GM23338 (cell line): ENCODE measurements around the gene HVCN1. TPM values are rescaled to one million over a fixed set of nuclear protein-coding genes. Genes with fewer than 3 reads are reported as not detected.
"Not testable (repeated sequence)": the region's sequence is repeated elsewhere in the genome, so short reads cannot be mapped to it uniquely, and the experiment has no call there.

Source experiments
- ATAC-seq: fragments of 200-7000 bp; cut with Tn5 transposase; 3 replicates; pipeline ENCODE4 v1.9.1; 2020
- DNase-seq: peaks from one replicate; pipeline ENCODE4 v3.0.0-alpha.2; 2015; ENCODE audit warnings: low spot score
- H2AFZ ChIP-seq: fragments of 200-600 bp; sonication (generic); 2 replicates; pipeline ENCODE4 v1.8.0; 2016; ENCODE audit warnings: antibody characterized with exemption, mild to moderate bottlenecking, moderate library complexity
- H3F3A ChIP-seq: fragments of 200-600 bp; sonication (generic); replicated peaks from 2 replicates; pipeline ENCODE4 v1.8.0; 2017; ENCODE audit warnings: antibody characterized with exemption, mixed run types, low read depth
- H3K27ac ChIP-seq: fragments of 200-600 bp; sonication (generic); 2 replicates; pipeline ENCODE4 v1.6.1; 2016; ENCODE audit warnings: low read depth
- H3K27me3 ChIP-seq: fragments of 200-600 bp; sonication (generic); 2 replicates; pipeline ENCODE4 v1.8.0; 2016; ENCODE audit warnings: mild to moderate bottlenecking, mixed run types, moderate library complexity; ENCODE audit not compliant: insufficient read depth
- H3K36me3 ChIP-seq: fragments of 200-600 bp; sonication (generic); 2 replicates; pipeline ENCODE4 v1.8.0; 2016; ENCODE audit warnings: mild to moderate bottlenecking; ENCODE audit not compliant: insufficient read depth
- H3K4me1 ChIP-seq: fragments of 200-600 bp; sonication (generic); 2 replicates; pipeline ENCODE4 v1.8.0; 2016; ENCODE audit warnings: mild to moderate bottlenecking, moderate library complexity; ENCODE audit not compliant: insufficient read depth
- H3K4me2 ChIP-seq: fragments of 200-600 bp; sonication (generic); 2 replicates; pipeline ENCODE4 v1.7.1; 2017; ENCODE audit warnings: mixed run types
- H3K4me3 ChIP-seq: fragments of 200-600 bp; sonication (generic); 2 replicates; pipeline ENCODE4 v1.6.1; 2016; ENCODE audit warnings: mixed run types
- H3K79me2 ChIP-seq: fragments of 200-600 bp; sonication (generic); replicated peaks from 2 replicates; pipeline ENCODE4 v1.8.0; 2017; ENCODE audit warnings: mild to moderate bottlenecking; ENCODE audit not compliant: insufficient read depth
- H3K9me2 ChIP-seq: fragments of 200-600 bp; sonication (generic); 2 replicates; pipeline ENCODE4 v1.8.0; 2017; ENCODE audit not compliant: insufficient read depth
- H4K20me1 ChIP-seq: fragments of 200-600 bp; sonication (generic); replicated peaks from 2 replicates; pipeline ENCODE4 v1.8.0; 2017; ENCODE audit warnings: mild to moderate bottlenecking; ENCODE audit not compliant: insufficient read depth
- H3K27ac Mint-ChIP-seq: 2 replicates; pipeline ENCODE4 v1.8.0; 2020; ENCODE audit warnings: inconsistent platforms, mild to moderate bottlenecking, moderate library complexity, mixed read lengths
- H3K27me3 Mint-ChIP-seq: 3 replicates; pipeline ENCODE4 v1.8.0; 2022; ENCODE audit warnings: low read depth, mild to moderate bottlenecking, moderate library complexity, mixed read lengths, inconsistent platforms; ENCODE audit not compliant: insufficient read depth, poor library complexity
- H3K36me3 Mint-ChIP-seq: 3 replicates; pipeline ENCODE4 v1.8.0; 2021; ENCODE audit warnings: low read depth, mild to moderate bottlenecking, inconsistent platforms, moderate library complexity, mixed read lengths
- H3K4me1 Mint-ChIP-seq: 3 replicates; pipeline ENCODE4 v1.8.0; 2020; ENCODE audit warnings: mild to moderate bottlenecking, inconsistent platforms, mixed read lengths
- H3K4me3 Mint-ChIP-seq: 3 replicates; pipeline ENCODE4 v1.8.0; 2021; ENCODE audit warnings: moderate library complexity, mild to moderate bottlenecking, inconsistent platforms, mixed read lengths
- H3K9me3 Mint-ChIP-seq: 3 replicates; pipeline ENCODE4 v1.8.0; 2020; ENCODE audit warnings: moderate library complexity, mild to moderate bottlenecking, inconsistent platforms, mixed read lengths
- CTCF ChIP-seq, 2 experiments: fragments of 200-600 bp in 1 of 2; sonication (generic) in 1 of 2; conservative IDR thresholded peaks; 2 replicates each; pipeline versions ENCODE4 v1.5.1 to v1.6.1; 2016 to 2017; ENCODE audit warnings: antibody characterized with exemption in 2 of 2, low read depth in 2 of 2, mild to moderate bottlenecking in 2 of 2, moderate library complexity in 1 of 2
- ETS1 ChIP-seq: IDR thresholded peaks from 2 replicates; pipeline ENCODE4 v1.6.1; 2016; ENCODE audit warnings: antibody characterized with exemption
- JUNB ChIP-seq: IDR thresholded peaks from one replicate; pipeline ENCODE4 v1.6.1; 2016; ENCODE audit warnings: antibody characterized with exemption; ENCODE audit not compliant: unreplicated experiment
- NANOG ChIP-seq: IDR thresholded peaks from 2 replicates; pipeline ENCODE4 v1.6.1; 2016; ENCODE audit warnings: antibody characterized with exemption, borderline replicate concordance
- POLR2AphosphoS5 ChIP-seq: IDR thresholded peaks from 2 replicates; pipeline ENCODE4 v1.6.1; 2016; ENCODE audit warnings: antibody characterized with exemption, low read depth
- REST ChIP-seq: IDR thresholded peaks from one replicate; pipeline ENCODE4 v1.6.1; 2018; ENCODE audit warnings: antibody characterized with exemption; ENCODE audit not compliant: unreplicated experiment
- ZNF331 ChIP-seq: fragments of 250-450 bp; sonication (Bioruptor Pico); IDR thresholded peaks from 2 replicates; pipeline ENCODE4 v1.5.0; 2020; ENCODE audit warnings: low read depth, mild to moderate bottlenecking, moderate library complexity
- ZNF462 ChIP-seq: fragments of 250-450 bp; sonication (Bioruptor Pico); IDR thresholded peaks from 2 replicates; pipeline ENCODE4 v1.5.0; 2020; ENCODE audit warnings: mild to moderate bottlenecking, moderate library complexity
- polyA plus RNA-seq: library from polyadenylated mRNA; unstranded; fragments of >200 nt; fragmentation: Nextera tagmentation; extraction: Ambion mirVana; gene quantifications from 2 replicates; pipeline ENCODE4 v1.2.1, GENCODE V29; 2016
- total RNA-seq: library from RNA; depleted of rRNA; stranded (reverse); fragments of >200 nt; shearing (Covaris generic); gene quantifications from 2 replicates; pipeline ENCODE4 v1.2.3, GENCODE V29; 2014

HVCN1 gene
- total and polyA plus RNA-seq, 2 experiments from 2014 or later: 10.4 to 10.7 TPM

- Histone ChIP-seq H3K36me3 (peaks cover 2% of the 10 kb centered on the region; the same call in 1 of the 2 replicates), H3K9me2 (no peaks in the 10 kb centered on the region), H3K4me3 (peak overlapping the region; percentile 99; the same call in 1 of the 2 replicates), H2AFZ (no peak overlapping the region), H3K27me3 (no peaks in the 10 kb centered on the region), H3K4me2 (peak overlapping the region; percentile 99), H3K4me1 (peaks cover 44% of the 10 kb centered on the region), H3K79me2 (peaks cover 100% of the 10 kb centered on the region), H3K27ac (no peak overlapping the region), H3F3A (no peaks in the 10 kb centered on the region), H4K20me1 (peaks cover 93% of the 10 kb centered on the region)
- Mint-ChIP-seq H3K4me1 (peaks cover 38% of the 10 kb centered on the region), H3K27ac (peak overlapping the region; percentile 72), H3K9me3 (no peaks in the 10 kb centered on the region), H3K36me3 (peaks cover 47% of the 10 kb centered on the region), H3K27me3 (peaks cover 2% of the 10 kb centered on the region), H3K4me3 (peak overlapping the region; percentile 30; the same call in 1 of the 3 replicates)
- no peak for DNase-seq
- no peak for ATAC-seq
- TF ChIP-seq NANOG (no peak), ZNF331 (CRISPR knock-in tag) (no peak), REST (no peak), POLR2AphosphoS5 (no peak), JUNB (no peak), ZNF462 (CRISPR knock-in tag) (no peak), ETS1 (no peak), CTCF (conservative IDR thresholded peaks at IDR 0.05; ENCODE audit: low read depth in 2 of 2) (no peak)
Observed at GRCh38 chr12:110737532-110737931, 48.6 kb upstream of the HVCN1 start.

- not testable (repeated sequence) for H2AFZ ChIP-seq, H3K4me3 ChIP-seq, H3K27me3 ChIP-seq, H3K36me3 ChIP-seq, H3K9me2 ChIP-seq, H3K4me3 Mint-ChIP-seq, H3K27me3 Mint-ChIP-seq, H3K27ac Mint-ChIP-seq, H3K4me2 ChIP-seq, H3K27ac ChIP-seq, DNase-seq, H3K9me3 Mint-ChIP-seq, ATAC-seq, H3F3A ChIP-seq
- Histone ChIP-seq H3K4me1 (peaks cover 44% of the 10 kb centered on the region), H3K79me2 (peaks cover 100% of the 10 kb centered on the region), H4K20me1 (peaks cover 97% of the 10 kb centered on the region)
- H3K36me3 Mint-ChIP-seq: peaks cover 51% of the 10 kb centered on the region
- H3K4me1 Mint-ChIP-seq: peaks cover 43% of the 10 kb centered on the region
Observed at GRCh38 chr12:110737016-110737415, 48.1 kb upstream of the HVCN1 start.
